Calu3 (cell line): ENCODE measurements around the gene CYB5R2. TPM values are rescaled to one million over a fixed set of nuclear protein-coding genes. Genes with fewer than 3 reads are reported as not detected.

Experiments
- Bru-seq: library from RNA; stranded (reverse); fragments of 400-500 nt; gene quantifications from one replicate; lab custom pipeline; 2021; lab: Mats Ljungman, UMichigan
- BruChase-seq, 2 experiments: library from RNA; stranded (reverse); fragments of 400-500 nt; gene quantifications; one replicate each; lab custom pipeline; 2021; lab: Mats Ljungman, UMichigan
- BruUV-seq: library from RNA; stranded (reverse); fragments of 400-500 nt; replicated peaks from 2 replicates; lab custom pipeline; 2021; lab: Mats Ljungman, UMichigan
- CTCF ChIA-PET: fragments of 300-600 bp; sonication (Branson Sonifier 250); formaldehyde crosslinking; loops from one replicate; lab custom pipeline; 2022; ENCODE audit warnings: antibody characterized with exemption; lab: Charles Lee
- DNase-seq: peaks from one replicate; pipeline ENCODE4 v3.0.0; 2022
- H3K27ac Mint-ChIP-seq: one replicate; pipeline ENCODE4 v1.8.0; 2022; ENCODE audit warnings: mixed read lengths; ENCODE audit not compliant: unreplicated experiment
- H3K27me3 Mint-ChIP-seq: one replicate; pipeline ENCODE4 v1.8.0; 2022; ENCODE audit warnings: mixed read lengths; ENCODE audit not compliant: unreplicated experiment
- H3K36me3 Mint-ChIP-seq: one replicate; pipeline ENCODE4 v1.8.0; 2022; ENCODE audit warnings: mild to moderate bottlenecking, moderate library complexity, mixed read lengths; ENCODE audit not compliant: insufficient read depth, unreplicated experiment
- H3K4me1 Mint-ChIP-seq: one replicate; pipeline ENCODE4 v1.8.0; 2022; ENCODE audit warnings: mild to moderate bottlenecking, low read depth, mixed read lengths; ENCODE audit not compliant: unreplicated experiment
- H3K4me3 Mint-ChIP-seq: one replicate; pipeline ENCODE4 v1.8.0; 2022; ENCODE audit warnings: mild to moderate bottlenecking, low read depth, moderate library complexity, mixed read lengths; ENCODE audit not compliant: unreplicated experiment
- H3K9me3 Mint-ChIP-seq: one replicate; pipeline ENCODE4 v1.8.0; 2022; ENCODE audit warnings: low read depth, mixed read lengths; ENCODE audit not compliant: unreplicated experiment
- intact Hi-C: fragments of 100-400 bp; cut with micrococcal nuclease; formaldehyde crosslinking; loops from one replicate; pipeline ENCODE4 v1.10.0; 2022; ENCODE audit not compliant: unreplicated experiment
- long read RNA-seq: library from polyadenylated mRNA; stranded (forward); transcript quantifications from one replicate; pipeline ENCODE4 v2.0.0, GENCODE V29; 2022
- total RNA-seq: library from RNA; stranded (reverse); gene quantifications from 2 replicates; pipeline ENCODE4 v1.2.3, GENCODE V29; 2022
- TF ChIP-seq, protein P1 (sequence below): fragments of 200-600 bp; IDR thresholded peaks from one replicate; pipeline ENCODE4 v1.8.0; 2022; ENCODE audit warnings: antibody characterized with exemption; ENCODE audit not compliant: unreplicated experiment

CYB5R2 gene
- 15.3 and 23.0 TPM in 2 replicates for total RNA-seq
- Bru-seq, nascent RNA, result percentile 51 among the genes with signal in this experiment
- BruChase-seq, experiment 1, labeled RNA remaining after a 6-hour chase, result percentile 56 among the genes with signal in this experiment
- percentile 50 among the genes with signal in this experiment for BruChase-seq, experiment 2, labeled RNA remaining after a 2-hour chase
- long read RNA-seq, partial matches to known transcripts, result 2 of 10 reads
- long read RNA-seq, other reads (novel, unspliced or antisense), result 6 of 10 reads

DNA sequence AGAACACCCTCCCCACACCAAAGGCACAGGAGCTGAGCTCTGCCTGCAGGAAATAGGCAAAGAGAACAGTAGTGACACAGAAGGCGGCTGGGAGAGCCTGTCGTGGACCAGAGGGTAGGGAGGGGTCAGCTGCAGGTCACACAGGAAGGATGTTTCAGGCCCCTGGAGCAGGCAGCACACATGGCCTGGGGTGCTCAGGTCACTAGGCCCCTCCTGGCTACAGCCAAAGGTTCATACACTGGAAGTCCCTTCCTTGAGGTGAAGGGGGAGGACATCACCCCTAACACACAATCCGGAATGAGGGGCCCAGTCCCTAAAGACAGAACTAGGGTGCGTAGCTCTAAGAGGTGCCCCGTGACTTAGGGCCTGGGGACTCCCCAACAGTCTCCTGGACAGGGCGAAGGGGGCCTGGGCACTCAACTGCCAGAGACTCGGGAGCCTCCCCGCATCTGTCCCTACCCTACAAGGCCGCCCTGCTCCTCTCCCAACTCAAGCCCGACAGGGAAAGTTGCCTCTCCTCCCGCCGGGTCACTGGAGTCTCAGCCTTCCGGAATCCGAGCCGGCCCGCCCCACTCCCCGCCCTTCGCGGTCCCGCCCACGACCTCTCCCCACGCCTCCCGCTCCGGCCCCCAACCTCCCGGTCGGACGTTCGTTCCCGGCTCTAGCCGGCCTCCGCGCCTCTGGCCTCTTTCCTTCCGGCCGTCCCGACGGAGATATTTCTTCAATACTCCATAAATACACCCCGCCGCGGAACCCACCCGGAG, at the start of gene CYB5R2:
Gene CYB5R2 (minus strand): TSS at position 541 of the 764 bp plus-strand sequence. CDS start 675 bp downstream, outside the sequence.
- CTCF ChIA-PET, result interaction anchor here (0.8 to 1.8 kb wide), 3 partner anchors 16 to 101 kb away, joined by 3 to 9 read pairs (median 3); no protein-coding TSS in a partner anchor
- Mint-ChIP-seq H3K9me3 (no peaks in the 10 kb centered on the region), H3K27me3 (no peaks in the 10 kb centered on the region), H3K36me3 (peaks cover 26% of the 10 kb centered on the region), H3K4me3 (peak within 1 kb of the TSS; percentile 81), H3K4me1 (peaks cover 68% of the 10 kb centered on the region), H3K27ac (peak within 1 kb of the TSS; percentile 71)
- DNase-seq, result peak; percentile 77
- intact Hi-C loops, result loop anchor here (10.0 kb wide), 1 partner anchor 422 kb away; no protein-coding TSS in a partner anchor
- BruUV-seq, result TSS peak; percentile 36
- TF ChIP-seq, protein P1, sequence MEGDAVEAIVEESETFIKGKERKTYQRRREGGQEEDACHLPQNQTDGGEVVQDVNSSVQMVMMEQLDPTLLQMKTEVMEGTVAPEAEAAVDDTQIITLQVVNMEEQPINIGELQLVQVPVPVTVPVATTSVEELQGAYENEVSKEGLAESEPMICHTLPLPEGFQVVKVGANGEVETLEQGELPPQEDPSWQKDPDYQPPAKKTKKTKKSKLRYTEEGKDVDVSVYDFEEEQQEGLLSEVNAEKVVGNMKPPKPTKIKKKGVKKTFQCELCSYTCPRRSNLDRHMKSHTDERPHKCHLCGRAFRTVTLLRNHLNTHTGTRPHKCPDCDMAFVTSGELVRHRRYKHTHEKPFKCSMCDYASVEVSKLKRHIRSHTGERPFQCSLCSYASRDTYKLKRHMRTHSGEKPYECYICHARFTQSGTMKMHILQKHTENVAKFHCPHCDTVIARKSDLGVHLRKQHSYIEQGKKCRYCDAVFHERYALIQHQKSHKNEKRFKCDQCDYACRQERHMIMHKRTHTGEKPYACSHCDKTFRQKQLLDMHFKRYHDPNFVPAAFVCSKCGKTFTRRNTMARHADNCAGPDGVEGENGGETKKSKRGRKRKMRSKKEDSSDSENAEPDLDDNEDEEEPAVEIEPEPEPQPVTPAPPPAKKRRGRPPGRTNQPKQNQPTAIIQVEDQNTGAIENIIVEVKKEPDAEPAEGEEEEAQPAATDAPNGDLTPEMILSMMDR, result no peak

DNA sequence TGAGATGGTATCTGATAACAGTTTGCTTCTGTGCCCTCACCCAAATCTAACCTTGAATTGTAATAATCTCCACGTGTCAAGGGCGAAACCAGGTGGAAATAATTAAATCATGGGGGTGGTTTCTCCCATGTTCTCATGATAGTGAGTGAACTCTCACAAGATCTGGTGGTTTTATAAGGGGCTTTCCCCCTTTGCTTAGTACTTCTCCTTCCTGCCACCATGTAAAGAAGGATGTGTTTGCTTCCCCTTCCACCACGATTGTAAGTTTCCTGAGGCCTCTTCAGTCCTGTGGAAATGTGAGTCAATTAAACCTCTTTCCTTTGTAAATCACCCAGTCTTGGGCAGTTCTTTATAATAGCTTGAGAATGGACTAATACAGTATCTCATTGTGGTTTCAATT, 41.5 kb upstream of the CYB5R2 start:
- BruUV-seq, result no TSS peak
- Mint-ChIP-seq H3K4me3 (no peak overlapping the region), H3K9me3 (no peaks in the 10 kb centered on the region), H3K27ac (no peak overlapping the region), H3K4me1 (no peaks in the 10 kb centered on the region), H3K36me3 (no peaks in the 10 kb centered on the region), H3K27me3 (peaks cover 54% of the 10 kb centered on the region)
- intact Hi-C loops, result no loop called here
- CTCF ChIA-PET, result no interaction called here
- TF ChIP-seq, protein P1, result no peak
- no peak for DNase-seq

DNA sequence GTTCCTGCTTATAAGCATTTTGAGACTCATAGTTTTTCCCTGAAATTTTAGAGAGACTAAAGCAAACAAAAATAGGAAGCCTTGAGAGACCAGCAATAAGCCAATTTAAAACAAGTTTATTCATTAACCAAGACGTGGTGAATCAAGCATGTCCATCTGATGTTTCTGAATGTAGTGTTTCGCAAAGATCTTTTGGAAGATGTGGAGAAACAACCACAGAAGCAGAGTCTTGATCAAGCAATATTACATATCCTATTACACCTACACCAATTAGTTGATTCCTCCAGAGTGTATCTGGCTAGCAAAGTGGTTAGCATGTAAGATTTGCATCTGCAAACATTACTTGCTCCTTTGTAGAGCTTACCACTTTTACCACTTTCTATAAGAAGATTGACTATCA, 33.1 kb upstream of the CYB5R2 start, which contains the start of gene OVCH2:
Gene OVCH2 (minus strand): TSS at position 101 of the 400 bp plus-strand sequence. CDS start 83 bp downstream, at position 18.
- intact Hi-C loops, result no loop called here
- Mint-ChIP-seq H3K9me3 (no peaks in the 10 kb centered on the region), H3K36me3 (no peaks in the 10 kb centered on the region), H3K27ac (no peak within 1 kb of the TSS), H3K4me1 (no peaks in the 10 kb centered on the region), H3K27me3 (peaks cover 77% of the 10 kb centered on the region), H3K4me3 (no peak within 1 kb of the TSS)
- CTCF ChIA-PET, result no interaction called here
- TF ChIP-seq, protein P1, result no peak
- no peak for DNase-seq
- no TSS peak for BruUV-seq

DNA sequence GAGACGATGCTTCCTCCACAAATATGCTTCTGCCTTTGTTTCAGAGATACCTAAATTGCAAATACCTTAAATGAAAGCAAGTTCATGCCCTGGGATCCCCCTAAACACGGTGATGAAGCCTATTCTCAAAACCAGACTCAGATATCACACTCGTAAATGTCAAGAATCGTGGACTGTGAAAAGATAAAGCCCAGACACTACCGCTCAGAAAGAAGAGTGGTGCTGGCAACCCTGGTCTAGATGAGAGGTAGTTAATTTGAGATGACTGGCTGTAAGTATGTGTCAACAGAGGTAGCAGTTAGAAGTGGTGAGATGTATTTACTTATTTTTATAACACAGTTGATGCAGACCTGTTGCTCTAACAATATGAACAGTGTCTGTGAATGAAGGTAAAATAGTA, 30.4 kb upstream of the CYB5R2 start:
- DNase-seq, result no peak
- BruUV-seq, result no TSS peak
- H3K27ac Mint-ChIP-seq, result no peak overlapping the region
- no peaks in the 10 kb centered on the region for H3K9me3 Mint-ChIP-seq
- peaks cover 85% of the 10 kb centered on the region for H3K27me3 Mint-ChIP-seq
- TF ChIP-seq, protein P1, result no peak
- H3K4me3 Mint-ChIP-seq, result no peak overlapping the region
- intact Hi-C loops, result no loop called here
- CTCF ChIA-PET, result no interaction called here
- H3K36me3 Mint-ChIP-seq, result no peaks in the 10 kb centered on the region
- H3K4me1 Mint-ChIP-seq, result no peaks in the 10 kb centered on the region
